ENCODE results near the gene NUMBL. TPM values are rescaled to one million over a fixed set of nuclear protein-coding genes. Genes with fewer than 3 reads are reported as not detected.

NUMBL gene
- total and polyA plus RNA-seq, 3 experiments from 2014 or later: 1.1 to 13.7 (median 13.6) TPM

DNA sequence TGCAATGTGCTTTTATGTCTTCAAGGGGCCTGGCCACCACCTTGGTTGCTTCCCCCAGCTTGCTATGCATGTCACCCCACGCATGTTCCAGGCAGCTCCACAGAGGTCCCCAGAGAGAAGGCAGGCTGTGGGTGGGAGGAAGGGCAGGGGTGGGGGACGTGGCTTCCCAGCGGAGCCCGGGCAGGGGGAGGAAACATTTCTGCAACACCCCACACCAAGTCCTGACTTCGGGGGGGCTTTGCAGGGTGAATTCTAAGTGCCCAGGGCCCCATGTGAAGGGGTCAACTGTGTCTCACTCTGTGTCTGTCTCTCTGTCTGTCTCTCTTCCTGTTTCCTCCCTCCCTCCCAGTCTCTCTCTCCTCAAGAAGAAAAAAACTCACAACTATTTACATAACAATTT, 49.7 kb downstream of the NUMBL start:
- no peak overlapping the region for H3K27ac ChIP-seq (ENCODE audit: low read depth, low read length)
- Mint-ChIP-seq H3K4me1 (peaks cover 0 to 5% (median 0%) of the 10 kb centered on the region in 3 donors), H3K27ac (no peak overlapping the region), H3K9me3 (no peaks in the 10 kb centered on the region), H3K27me3 (peaks cover 10 to 12% of the 10 kb centered on the region in 2 donors), H3K36me3 (peaks cover 0 to 1% (median 0%) of the 10 kb centered on the region in 3 donors), H3K4me3 (no peak overlapping the region)
- no peaks in the 10 kb centered on the region for H3K4me1 ChIP-seq (ENCODE audit: insufficient read depth, low read length)
- POLR2A ChIA-PET: no interaction called here
- CTCF ChIA-PET: no interaction called here
- H3K4me3 ChIP-seq (ENCODE audit: low read length): no peak overlapping the region
- H3K36me3 ChIP-seq (ENCODE audit: insufficient read depth, low read length): no peaks in the 10 kb centered on the region
- no peaks in the 10 kb centered on the region for H3K27me3 ChIP-seq (ENCODE audit: insufficient read depth, low read length, poor library complexity, severe bottlenecking)
- H3K9me3 ChIP-seq (ENCODE audit: low read length): no peaks in the 10 kb centered on the region
- no peak for DNase-seq

DNA sequence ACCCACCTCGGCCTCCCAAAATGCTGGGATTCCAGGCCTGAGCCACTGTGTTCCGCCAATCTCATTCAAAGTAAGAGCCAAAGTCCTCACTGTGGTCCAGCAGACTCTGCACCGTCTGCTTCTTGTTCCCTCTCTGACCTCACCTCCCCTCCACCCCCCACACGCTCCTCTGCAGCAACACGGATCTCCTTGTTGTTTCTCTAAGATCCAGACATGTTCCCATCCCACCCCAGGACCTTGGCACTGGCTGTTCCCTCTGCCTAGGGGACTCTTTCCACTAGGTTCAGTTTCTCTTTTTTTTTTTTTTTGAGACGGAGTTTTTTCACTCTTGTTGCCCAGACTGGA, 50.8 kb downstream of the NUMBL start:
- H3K27ac ChIP-seq (ENCODE audit: low read depth, low read length): no peak overlapping the region
- Mint-ChIP-seq H3K9me3 (no peaks in the 10 kb centered on the region), H3K4me1 (peaks cover 0 to 6% (median under 1%) of the 10 kb centered on the region in 3 donors), H3K27me3 (peaks cover 8 to 15% of the 10 kb centered on the region in 2 donors), H3K27ac (no peak overlapping the region), H3K36me3 (no peaks in the 10 kb centered on the region), H3K4me3 (no peak overlapping the region)
- no peaks in the 10 kb centered on the region for H3K36me3 ChIP-seq (ENCODE audit: insufficient read depth, low read length)
- no peaks in the 10 kb centered on the region for H3K4me1 ChIP-seq (ENCODE audit: insufficient read depth, low read length)
- DNase-seq: no peak
- POLR2A ChIA-PET: no interaction called here
- H3K9me3 ChIP-seq (ENCODE audit: low read length): no peaks in the 10 kb centered on the region
- CTCF ChIA-PET: no interaction called here
- H3K4me3 ChIP-seq (ENCODE audit: low read length): no peak overlapping the region
- no peaks in the 10 kb centered on the region for H3K27me3 ChIP-seq (ENCODE audit: insufficient read depth, low read length, poor library complexity, severe bottlenecking)

DNA sequence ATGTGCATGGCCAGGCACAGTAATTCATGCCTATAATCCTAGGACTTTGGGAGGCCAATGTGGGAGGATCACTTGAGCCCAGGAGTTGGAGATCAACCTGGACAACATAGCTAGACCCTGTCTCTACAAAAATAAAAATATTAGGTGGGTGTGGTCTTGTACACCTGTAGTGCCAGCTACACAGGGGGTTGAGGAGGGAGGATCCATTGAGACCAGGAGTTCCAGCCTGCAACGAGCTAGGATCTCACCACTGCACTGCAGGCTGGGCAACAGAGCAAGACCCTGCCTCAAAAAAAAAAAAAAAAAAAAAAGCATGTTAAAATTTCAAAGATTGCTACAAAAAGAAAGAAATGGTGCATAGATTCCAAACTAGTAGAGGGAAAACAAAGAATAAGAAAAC, 52.1 kb downstream of the NUMBL start:
- Histone ChIP-seq H3K36me3 (ENCODE audit: insufficient read depth, low read length) (no peaks in the 10 kb centered on the region), H3K4me3 (ENCODE audit: low read length) (no peak overlapping the region), H3K9me3 (ENCODE audit: low read length) (no peaks in the 10 kb centered on the region), H3K4me1 (ENCODE audit: insufficient read depth, low read length) (no peaks in the 10 kb centered on the region), H3K27ac (ENCODE audit: low read depth, low read length) (no peak overlapping the region), H3K27me3 (ENCODE audit: insufficient read depth, low read length, poor library complexity, severe bottlenecking) (no peaks in the 10 kb centered on the region)
- Mint-ChIP-seq H3K27ac (peak overlapping the region in 1 of 8 donors; percentile 33), H3K4me1 (peaks cover 0 to 13% (median 5%) of the 10 kb centered on the region in 3 donors), H3K4me3 (no peak overlapping the region), H3K9me3 (no peaks in the 10 kb centered on the region), H3K36me3 (no peaks in the 10 kb centered on the region), H3K27me3 (peaks cover 8 to 15% of the 10 kb centered on the region in 2 donors)
- ChIA-PET POLR2A (no interaction called here), CTCF (no interaction called here)
- DNase-seq: no peak

DNA sequence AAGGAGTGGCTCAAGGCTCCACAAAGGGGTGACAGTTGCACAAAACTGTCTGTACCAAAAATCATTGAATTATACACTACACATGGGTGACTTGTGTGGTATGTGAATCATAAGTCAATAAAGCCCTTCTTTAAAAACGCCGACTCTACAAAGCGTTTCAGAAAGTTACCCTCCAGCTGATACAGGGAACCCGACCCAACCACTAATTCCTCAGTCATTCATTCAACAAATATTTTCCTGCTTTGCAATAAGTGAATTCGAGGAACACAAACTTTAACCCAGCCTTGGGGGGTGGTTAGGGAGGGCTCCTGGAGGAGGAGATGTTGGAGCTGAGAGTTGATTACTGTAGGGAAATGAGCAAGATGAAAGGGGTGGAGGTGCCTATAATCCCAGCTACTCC, 57.2 kb downstream of the NUMBL start:
- Mint-ChIP-seq H3K9me3 (no peaks in the 10 kb centered on the region), H3K27ac (no peak overlapping the region), H3K4me3 (no peak overlapping the region), H3K36me3 (peaks cover 3 to 13% (median 5%) of the 10 kb centered on the region in 3 donors), H3K27me3 (peaks cover 2 to 6% of the 10 kb centered on the region in 2 donors), H3K4me1 (peaks cover 0 to 8% (median 5%) of the 10 kb centered on the region in 3 donors)
- Histone ChIP-seq H3K27me3 (ENCODE audit: insufficient read depth, low read length, poor library complexity, severe bottlenecking) (no peaks in the 10 kb centered on the region), H3K4me3 (ENCODE audit: low read length) (no peak overlapping the region), H3K4me1 (ENCODE audit: insufficient read depth, low read length) (no peaks in the 10 kb centered on the region), H3K9me3 (ENCODE audit: low read length) (no peaks in the 10 kb centered on the region), H3K36me3 (ENCODE audit: insufficient read depth, low read length) (no peaks in the 10 kb centered on the region), H3K27ac (ENCODE audit: low read depth, low read length) (no peak overlapping the region)
- DNase-seq: no peak
- ChIA-PET CTCF (interaction anchor here (0.8 to 5.8 kb wide), 5 partner anchors 8 to 492 kb away, joined by 3 to 98 read pairs (median 13); partner anchors contain the start of genes BLVRB and LTBP4), POLR2A (no interaction called here)

DNA sequence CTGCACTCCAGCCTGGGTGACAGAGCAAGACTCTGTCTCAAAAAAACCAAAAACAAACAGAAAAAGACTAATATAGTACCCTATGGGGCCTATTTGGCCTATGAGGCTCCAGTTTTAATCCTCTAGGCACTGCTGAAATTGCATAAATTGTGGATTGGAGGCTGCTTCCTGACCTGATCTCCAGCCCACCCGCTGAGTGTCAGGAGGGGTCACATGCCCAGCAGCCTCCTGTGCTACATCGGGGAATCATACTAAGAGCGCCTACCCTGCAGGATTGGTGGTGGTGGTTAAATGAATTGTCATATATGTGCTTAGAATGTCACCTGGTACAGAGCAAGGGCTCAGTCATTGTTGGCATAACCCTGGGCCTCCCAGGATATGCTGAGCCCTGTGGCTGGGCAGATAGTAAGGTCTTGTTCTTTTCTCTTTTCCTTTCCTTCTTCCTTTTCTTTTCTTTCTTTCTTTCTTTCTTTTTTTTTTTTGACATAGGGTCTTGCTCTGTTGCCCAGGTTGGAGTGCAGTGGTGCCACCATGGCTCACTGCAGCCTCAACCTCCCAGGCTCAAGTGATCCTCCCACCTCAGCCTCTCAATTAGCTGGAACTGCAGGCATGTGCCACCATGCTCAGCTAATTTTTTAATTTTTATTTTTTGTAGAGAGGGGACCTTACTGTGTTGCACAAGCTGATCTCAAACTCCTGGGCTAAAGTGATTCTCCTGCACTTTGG, 58.0 kb downstream of the NUMBL start:
- no peaks in the 10 kb centered on the region for H3K4me1 ChIP-seq (ENCODE audit: insufficient read depth, low read length)
- ChIA-PET POLR2A (no interaction called here), CTCF (interaction anchor here (0.8 to 5.8 kb wide), 3 partner anchors 29 to 491 kb away, joined by 3 to 98 read pairs (median 4); partner anchors contain the start of gene LTBP4)
- H3K27me3 ChIP-seq (ENCODE audit: insufficient read depth, low read length, poor library complexity, severe bottlenecking): no peaks in the 10 kb centered on the region
- no peaks in the 10 kb centered on the region for H3K9me3 ChIP-seq (ENCODE audit: low read length)
- peak overlapping the region in 1 of 8 donors; percentile 36 for H3K27ac Mint-ChIP-seq
- peaks cover 0 to 8% (median 5%) of the 10 kb centered on the region in 3 donors for H3K4me1 Mint-ChIP-seq
- H3K36me3 ChIP-seq (ENCODE audit: insufficient read depth, low read length): no peaks in the 10 kb centered on the region
- peaks cover 2 to 6% of the 10 kb centered on the region in 2 donors for H3K27me3 Mint-ChIP-seq
- no peak overlapping the region for H3K4me3 Mint-ChIP-seq
- DNase-seq: peak in 1 of 5 donors; percentile 7
- H3K27ac ChIP-seq (ENCODE audit: low read depth, low read length): no peak overlapping the region
- no peak overlapping the region for H3K4me3 ChIP-seq (ENCODE audit: low read length)
- peaks cover 3 to 13% (median 5%) of the 10 kb centered on the region in 3 donors for H3K36me3 Mint-ChIP-seq
- H3K9me3 Mint-ChIP-seq: no peaks in the 10 kb centered on the region

DNA sequence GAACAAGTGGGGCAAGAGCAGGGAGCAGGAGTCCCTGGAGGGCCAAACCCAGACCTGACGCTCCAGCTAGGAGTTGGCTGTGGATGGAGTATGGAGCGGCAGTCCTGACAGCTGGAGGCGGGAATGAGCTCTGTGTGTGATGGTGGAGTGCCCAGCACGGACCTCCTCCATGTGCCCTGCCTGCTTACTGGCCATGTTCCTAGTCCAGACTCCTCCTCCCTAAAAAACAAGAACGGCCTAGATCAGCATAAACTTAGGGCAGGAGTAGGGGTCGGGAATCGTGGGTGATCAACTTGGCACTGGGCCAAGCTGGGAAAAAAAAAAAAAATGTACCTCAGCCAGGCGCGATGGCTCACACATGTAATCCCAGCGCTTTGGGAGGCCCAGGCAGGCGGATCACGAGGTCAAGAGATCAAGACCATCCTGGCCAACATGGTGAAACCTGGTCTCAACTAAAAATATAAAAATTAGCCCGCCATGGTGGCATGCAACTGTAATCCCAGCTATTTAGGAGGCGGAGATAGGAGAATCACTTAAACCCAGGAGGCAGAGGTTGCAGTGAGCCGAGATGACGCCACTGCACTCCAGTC, 59.8 kb downstream of the NUMBL start:
- ChIA-PET POLR2A (no interaction called here), CTCF (interaction anchor here (0.6 to 1.5 kb wide), 3 partner anchors 25 to 325 kb away, joined by 3 to 6 read pairs (median 3); no protein-coding TSS in a partner anchor)
- Mint-ChIP-seq H3K4me3 (no peak overlapping the region), H3K4me1 (peaks cover 0 to 8% (median 5%) of the 10 kb centered on the region in 3 donors), H3K27me3 (peaks cover 2 to 4% of the 10 kb centered on the region in 2 donors), H3K36me3 (peaks cover 5 to 25% (median 10%) of the 10 kb centered on the region in 3 donors), H3K27ac (peak overlapping the region in 1 of 8 donors; percentile 36), H3K9me3 (no peaks in the 10 kb centered on the region)
- no peaks in the 10 kb centered on the region for H3K9me3 ChIP-seq (ENCODE audit: low read length)
- no peaks in the 10 kb centered on the region for H3K36me3 ChIP-seq (ENCODE audit: insufficient read depth, low read length)
- H3K27ac ChIP-seq (ENCODE audit: low read depth, low read length): no peak overlapping the region
- no peaks in the 10 kb centered on the region for H3K27me3 ChIP-seq (ENCODE audit: insufficient read depth, low read length, poor library complexity, severe bottlenecking)
- H3K4me3 ChIP-seq (ENCODE audit: low read length): no peak overlapping the region
- H3K4me1 ChIP-seq (ENCODE audit: insufficient read depth, low read length): no peaks in the 10 kb centered on the region
- DNase-seq: no peak

DNA sequence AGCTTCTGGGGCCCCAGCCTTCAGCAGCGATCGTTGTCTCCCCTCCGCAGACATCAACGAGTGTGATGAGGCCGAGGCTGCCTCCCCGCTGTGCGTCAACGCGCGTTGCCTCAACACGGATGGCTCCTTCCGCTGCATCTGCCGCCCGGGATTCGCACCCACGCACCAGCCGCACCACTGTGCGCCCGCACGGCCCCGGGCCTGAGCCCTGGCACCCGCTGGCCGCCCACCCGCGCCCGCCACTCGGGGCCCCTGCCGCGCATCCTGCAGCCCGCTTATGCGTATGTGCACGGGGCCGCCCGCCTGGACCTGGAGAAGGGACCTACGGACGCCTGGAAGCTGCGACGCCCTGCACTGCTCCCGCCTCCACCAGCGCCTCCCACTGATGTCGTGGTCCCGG, 61.1 kb downstream of the NUMBL start:
- peaks cover 5 to 32% (median 16%) of the 10 kb centered on the region in 3 donors for H3K36me3 Mint-ChIP-seq
- CTCF ChIA-PET: no interaction called here

DNA sequence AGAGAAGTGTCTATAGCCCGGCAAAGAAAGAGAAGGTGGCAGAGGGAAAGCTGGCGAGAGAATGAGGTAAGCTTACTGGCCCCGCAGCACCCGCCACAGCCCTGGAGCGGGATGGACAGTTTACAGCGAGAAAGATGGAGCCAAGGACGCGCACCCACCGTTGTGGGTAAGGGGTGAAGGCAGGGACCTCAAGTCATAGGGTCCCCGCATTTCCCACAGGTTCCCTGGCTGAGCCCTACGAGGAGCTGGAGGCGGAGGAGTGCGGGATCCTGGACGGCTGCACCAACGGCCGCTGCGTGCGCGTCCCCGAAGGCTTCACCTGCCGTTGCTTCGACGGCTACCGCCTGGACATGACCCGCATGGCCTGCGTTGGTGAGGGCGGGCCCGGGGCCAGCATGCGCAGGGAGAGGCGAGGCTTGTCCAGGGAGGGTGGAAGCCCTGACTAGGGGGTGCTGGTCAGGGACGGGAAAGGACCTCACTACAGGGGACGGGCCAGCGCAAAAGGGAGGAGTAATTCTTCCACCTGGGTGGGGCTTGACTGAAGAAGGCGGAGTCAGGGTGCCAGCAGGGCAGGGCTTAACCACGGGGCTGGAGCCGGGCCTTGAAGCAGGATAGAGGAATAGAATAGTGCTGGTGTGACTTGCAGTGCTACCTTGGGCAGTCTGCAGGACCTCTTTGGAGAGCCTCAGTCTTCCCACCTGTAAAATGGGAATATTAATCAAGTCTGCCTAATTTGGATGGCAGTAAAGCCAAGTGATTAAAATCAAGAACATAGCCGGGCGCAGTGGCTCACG, 62.8 kb downstream of the NUMBL start:
- Mint-ChIP-seq H3K4me3 (no peak overlapping the region), H3K9me3 (no peaks in the 10 kb centered on the region), H3K27me3 (no peaks in the 10 kb centered on the region), H3K27ac (peak overlapping the region in 2 of 8 donors; percentile 42 to 94), H3K36me3 (peaks cover 5 to 45% (median 16%) of the 10 kb centered on the region in 3 donors), H3K4me1 (no peaks in the 10 kb centered on the region)
- H3K27me3 ChIP-seq (ENCODE audit: insufficient read depth, low read length, poor library complexity, severe bottlenecking): no peaks in the 10 kb centered on the region
- H3K4me1 ChIP-seq (ENCODE audit: insufficient read depth, low read length): no peaks in the 10 kb centered on the region
- no peak overlapping the region for H3K27ac ChIP-seq (ENCODE audit: low read depth, low read length)
- no peaks in the 10 kb centered on the region for H3K36me3 ChIP-seq (ENCODE audit: insufficient read depth, low read length)
- no peaks in the 10 kb centered on the region for H3K9me3 ChIP-seq (ENCODE audit: low read length)
- no peak overlapping the region for H3K4me3 ChIP-seq (ENCODE audit: low read length)
- ChIA-PET POLR2A (no interaction called here), CTCF (no interaction called here)
- peak in 1 of 5 donors; percentile 42 for DNase-seq

More for the DNA sequence above, 61.1 kb downstream of the NUMBL start:
- Mint-ChIP-seq H3K4me3 (no peak overlapping the region), H3K27ac (no peak overlapping the region), H3K9me3 (no peaks in the 10 kb centered on the region), H3K27me3 (no peaks in the 10 kb centered on the region), H3K4me1 (peaks cover 0 to 5% (median 2%) of the 10 kb centered on the region in 3 donors)
- Histone ChIP-seq H3K4me1 (ENCODE audit: insufficient read depth, low read length) (no peaks in the 10 kb centered on the region), H3K27ac (ENCODE audit: low read depth, low read length) (no peak overlapping the region), H3K27me3 (ENCODE audit: insufficient read depth, low read length, poor library complexity, severe bottlenecking) (no peaks in the 10 kb centered on the region), H3K4me3 (ENCODE audit: low read length) (no peak overlapping the region), H3K36me3 (ENCODE audit: insufficient read depth, low read length) (no peaks in the 10 kb centered on the region), H3K9me3 (ENCODE audit: low read length) (no peaks in the 10 kb centered on the region)
- peak in 1 of 5 donors; percentile 45 for DNase-seq
- POLR2A ChIA-PET: no interaction called here

All from CD8-positive, alpha-beta memory T cell (primary cell).